ENCODE measurements around the gene ITGAD.

- TF ChIP-seq EZH2phosphoT487 (IDR thresholded peaks at IDR 0.05; ENCODE audit: low read depth) (no peak), CTCF (IDR thresholded peaks at IDR 0.05; ENCODE audit: low read depth, low read length) (peak; percentile 65)
These were observed 65.9 kb downstream of the ITGAD start, which contains the start of gene ARMC5 for GRCh38 chr16:31458844-31459686.

Data from OCI-LY3 (cell line).